HepG2 (cell line): ENCODE data around the gene ZFR2. TPM values are rescaled to one million over a fixed set of nuclear protein-coding genes. Genes with fewer than 3 reads are reported as not detected.

ENCODE experiments used
- ATAC-seq: fragments of 200-7000 bp; cut with Tn5 transposase; 3 replicates; pipeline ENCODE4 v1.9.1; 2020; ENCODE audit warnings: mild to moderate bottlenecking, moderate library complexity
- BruUV-seq: library from RNA; stranded (reverse); fragments of 400-500 nt; replicated peaks from 2 replicates; lab custom pipeline; 2021; lab: Mats Ljungman, UMichigan
- CTCF ChIA-PET: fragments of 300-600 bp; formaldehyde crosslinking; extraction: SDS; loops from one replicate; lab custom pipeline; 2021; ENCODE audit warnings: low total read pairs, inconsistent platforms, low intra/inter-chr PET ratio; lab: Yijun Ruan, JAX
- POLR2A ChIA-PET: fragments of 350-600 bp; sonication (Branson Sonifier 250); formaldehyde crosslinking; loops from one replicate; lab custom pipeline; 2020; ENCODE audit warnings: antibody characterized with exemption, inconsistent platforms; lab: Yijun Ruan, JAX
- DNase-seq: peaks from one replicate; pipeline ENCODE4 v3.0.0-alpha.2; 2015; ENCODE audit warnings: low spot score
- FAIRE-seq: peaks from 3 replicates; lab custom pipeline; 2011; peaks lifted over from hg19 to GRCh38; lab: Jason Lieb, UNC
- H2AFZ ChIP-seq: one replicate; pipeline ENCODE4 v1.6.1; 2011; ENCODE audit warnings: low read length, inconsistent platforms
- H3K27ac ChIP-seq: fragments of 300-600 bp; 3 replicates; pipeline ENCODE4 v1.8.0; 2011; ENCODE audit warnings: mixed run types, mild to moderate bottlenecking, mixed read lengths, low read length, inconsistent platforms; ENCODE audit not compliant: insufficient read depth; ENCODE audit errors: extremely low read length
- H3K27me3 ChIP-seq, 2 experiments: fragments of 200-600 bp in 1 of 2; 2 replicates in 1 of 2; 3 replicates in 1 of 2; pipeline versions ENCODE4 v1.6.0 to v1.8.0; 2011; ENCODE audit warnings: low read length in 2 of 2, mild to moderate bottlenecking in 2 of 2, moderate library complexity in 2 of 2, inconsistent platforms in 1 of 2; ENCODE audit not compliant: insufficient read depth in 2 of 2, control insufficient read depth in 1 of 2
- H3K36me3 ChIP-seq, 2 experiments: fragments of 200-600 bp in 1 of 2; replicated peaks in 1 of 2; 2 replicates in 1 of 2; 3 replicates in 1 of 2; pipeline versions ENCODE4 v1.5.1 to v1.8.0; 2011; ENCODE audit warnings: low read length in 2 of 2, inconsistent platforms in 1 of 2; ENCODE audit not compliant: insufficient read depth in 2 of 2, control insufficient read depth in 1 of 2
- H3K4me1 ChIP-seq: 2 replicates; pipeline ENCODE4 v1.5.1; 2012; ENCODE audit warnings: low read length, inconsistent platforms; ENCODE audit not compliant: insufficient read depth
- H3K4me2 ChIP-seq: 2 replicates; pipeline ENCODE4 v1.6.0; 2011; ENCODE audit warnings: low read depth, low read length, inconsistent platforms
- H3K4me3 ChIP-seq, 3 experiments: fragments of 200-600 bp in 1 of 3; sonication (generic), shearing (Covaris generic) in 1 of 3; replicated peaks in 1 of 3; 2 replicates each; pipeline ENCODE4 v1.5.1; 2011 to 2016; ENCODE audit warnings: low read length in 3 of 3, inconsistent platforms in 2 of 3, low read depth in 2 of 3, mild to moderate bottlenecking in 2 of 3, control low read depth in 1 of 3, mixed read lengths in 1 of 3; ENCODE audit not compliant: insufficient read depth in 1 of 3
- H3K79me2 ChIP-seq: one replicate; pipeline ENCODE4 v1.6.1; 2011; ENCODE audit warnings: low read length, inconsistent platforms; ENCODE audit not compliant: insufficient read depth
- H3K9ac ChIP-seq: 2 replicates; pipeline ENCODE4 v1.6.0; 2011; ENCODE audit warnings: mild to moderate bottlenecking, low read depth, low read length, inconsistent platforms; ENCODE audit not compliant: insufficient read depth
- H3K9me3 ChIP-seq: 2 replicates; pipeline ENCODE4 v1.5.1; 2012; ENCODE audit warnings: mild to moderate bottlenecking, low read length
- H4K20me1 ChIP-seq: 2 replicates; pipeline ENCODE4 v1.6.0; 2011; ENCODE audit warnings: inconsistent platforms, mild to moderate bottlenecking, low read length, moderate library complexity; ENCODE audit not compliant: insufficient read depth
- FOSL1 ChIP-seq: sonication (generic); formaldehyde crosslinking; IDR thresholded peaks from 2 replicates; pipeline ENCODE4 v1.9.0; 2021; ENCODE audit warnings: missing genetic modification reagents, borderline replicate concordance
- MZF1 ChIP-seq: sonication (generic); formaldehyde crosslinking; IDR thresholded peaks from 2 replicates; pipeline ENCODE4 v1.8.1; 2023; ENCODE audit warnings: mild to moderate bottlenecking, missing genetic modification reagents, borderline replicate concordance
- ZIK1 ChIP-seq: sonication (generic); formaldehyde crosslinking; IDR thresholded peaks from 2 replicates; pipeline ENCODE4 v1.5.0; 2020; ENCODE audit warnings: mild to moderate bottlenecking, low read depth, missing genetic modification reagents, borderline replicate concordance
- ZNF614 ChIP-seq: IDR thresholded peaks from 2 replicates; pipeline ENCODE4 v1.6.1; 2018; ENCODE audit warnings: missing biosample characterization, missing genetic modification reagents, inconsistent platforms, borderline replicate concordance
- WGBS: methylation state at CpG from one replicate; pipeline ENCODE4 v1.1.6; 2017; ENCODE audit warnings: low lambda C conversion rate; 5-methylcytosine and 5-hydroxymethylcytosine counted together
- in situ Hi-C: cut with HindIII; loops from 2 replicates; pipeline ENCODE4 v1.10.0; 2017; ENCODE audit warnings: low pct_unique_long_range_greater_than_20kb; ENCODE audit not compliant: extremely low pct_ligation_motif_present
- intact Hi-C: fragments of 100-400 bp; cut with micrococcal nuclease; formaldehyde crosslinking; loops from one replicate; pipeline ENCODE4 v1.10.0; 2022; ENCODE audit not compliant: unreplicated experiment
- polyA plus RNA-seq, 8 experiments: library from polyadenylated mRNA; depleted of rRNA in 3 of 8; stranded (reverse) in 7 of 8; unstranded in 1 of 8; fragments of >200 nt; fragmentation: Illumina TruSeq in 4 of 8; extraction: Trizol in 4 of 8; gene quantifications; 2 replicates each; pipeline versions ENCODE4 v1.2.1 to v1.2.3, GENCODE V29; 2011 to 2016; ENCODE audit warnings: low read depth in 4 of 8, missing spikeins in 1 of 8, mixed read lengths in 1 of 8; ENCODE audit not compliant: insufficient read depth in 1 of 8
- total RNA-seq, 5 experiments: library from RNA; depleted of rRNA; stranded (reverse); fragments of >200 nt; fragmentation: Illumina TruSeq; extraction: Trizol; gene quantifications; 2 replicates each; pipeline ENCODE4 v1.2.3, GENCODE V29; 2016; ENCODE audit warnings: low read depth in 1 of 5
- TF ChIP-seq, protein P1 (sequence below): IDR thresholded peaks from 2 replicates; pipeline ENCODE4 v1.6.1; 2012; ENCODE audit warnings: low read depth, low read length, improper control_type of control experiment
- TF ChIP-seq, protein P2 (sequence below): sonication (generic); IDR thresholded peaks from 2 replicates; pipeline ENCODE4 v1.6.1; 2016; ENCODE audit warnings: low read depth, borderline replicate concordance

ZFR2 gene
- total and polyA plus RNA-seq, 2 of the 13 experiments (the other 11 are each of a cell fraction or from before 2014, with no cell fraction given): 0.37 to 0.69 TPM

DNA sequence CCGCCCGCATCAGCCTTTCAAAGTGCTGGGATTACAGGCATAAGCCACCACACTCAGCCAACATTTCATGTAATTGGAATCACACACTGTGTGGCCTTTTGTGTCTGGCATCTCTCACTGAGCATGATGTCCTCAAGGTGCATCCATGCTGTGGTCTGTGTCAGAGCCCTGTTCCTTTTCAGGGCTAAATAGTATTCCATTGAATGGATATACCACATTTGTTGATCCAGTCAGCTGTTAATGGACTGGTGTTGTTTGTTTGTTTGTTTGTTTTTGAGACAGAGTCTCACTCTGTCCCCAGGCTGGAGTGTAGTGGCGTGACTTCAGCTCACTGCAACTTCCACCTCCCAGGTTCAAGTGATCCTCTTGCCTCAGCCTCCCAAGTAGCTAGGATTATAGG lies 29.6 kb upstream of the ZFR2 start:
- TF ChIP-seq, protein P1, sequence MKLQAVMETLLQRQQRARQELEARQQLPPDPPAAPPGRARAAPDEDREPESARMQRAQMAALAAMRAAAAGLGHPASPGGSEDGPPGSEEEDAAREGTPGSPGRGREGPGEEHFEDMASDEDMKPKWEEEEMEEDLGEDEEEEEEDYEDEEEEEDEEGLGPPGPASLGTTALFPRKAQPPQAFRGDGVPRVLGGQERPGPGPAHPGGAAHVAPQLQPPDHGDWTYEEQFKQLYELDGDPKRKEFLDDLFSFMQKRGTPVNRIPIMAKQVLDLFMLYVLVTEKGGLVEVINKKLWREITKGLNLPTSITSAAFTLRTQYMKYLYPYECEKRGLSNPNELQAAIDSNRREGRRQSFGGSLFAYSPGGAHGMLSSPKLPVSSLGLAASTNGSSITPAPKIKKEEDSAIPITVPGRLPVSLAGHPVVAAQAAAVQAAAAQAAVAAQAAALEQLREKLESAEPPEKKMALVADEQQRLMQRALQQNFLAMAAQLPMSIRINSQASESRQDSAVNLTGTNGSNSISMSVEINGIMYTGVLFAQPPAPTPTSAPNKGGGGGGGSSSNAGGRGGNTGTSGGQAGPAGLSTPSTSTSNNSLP: no peak
- TF ChIP-seq ZNF614 (CRISPR knock-in tag): no peak
- TF ChIP-seq MZF1 (CRISPR knock-in tag): no peak
- no peak for TF ChIP-seq ZIK1 (CRISPR knock-in tag)
- TF ChIP-seq, protein P2, sequence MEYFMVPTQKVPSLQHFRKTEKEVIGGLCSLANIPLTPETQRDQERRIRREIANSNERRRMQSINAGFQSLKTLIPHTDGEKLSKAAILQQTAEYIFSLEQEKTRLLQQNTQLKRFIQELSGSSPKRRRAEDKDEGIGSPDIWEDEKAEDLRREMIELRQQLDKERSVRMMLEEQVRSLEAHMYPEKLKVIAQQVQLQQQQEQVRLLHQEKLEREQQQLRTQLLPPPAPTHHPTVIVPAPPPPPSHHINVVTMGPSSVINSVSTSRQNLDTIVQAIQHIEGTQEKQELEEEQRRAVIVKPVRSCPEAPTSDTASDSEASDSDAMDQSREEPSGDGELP: no peak
- no peak for TF ChIP-seq FOSL1
- CTCF ChIA-PET: no interaction called here
- Histone ChIP-seq H3K27me3 (peaks cover 0 to 13% of the 10 kb centered on the region in 2 experiments; a peak in 1 of 5 replicates), H3K4me3 (no peak overlapping the region), H3K4me2 (no peak overlapping the region), H2AFZ (no peak overlapping the region), H3K9ac (no peak overlapping the region), H3K27ac (no peak overlapping the region), H3K4me1 (0 out of 2 replicates have a peak, but pooled peaks cover 7% of the 10 kb centered on the region), H3K9me3 (no peaks in the 10 kb centered on the region), H3K79me2 (no peaks in the 10 kb centered on the region), H4K20me1 (no peaks in the 10 kb centered on the region), H3K36me3 (no peaks in the 10 kb centered on the region)
- no peak for ATAC-seq
- POLR2A ChIA-PET: no interaction called here
- BruUV-seq: no TSS peak
- WGBS: 32% methylated on average over 3 of the region's 3 CpGs
- in situ Hi-C loops (no loop called here), intact Hi-C loops (no loop called here)
- FAIRE-seq: no peak
- no peak for DNase-seq
